Suprapubic skin (tissue), 4 donors: ENCODE results near the gene CCSER2. TPM values are rescaled to one million over a fixed set of nuclear protein-coding genes. Genes with fewer than 3 reads are reported as not detected.
A peak's percentile ranks its signal among the peaks of the same experiment; 100 is the strongest.

Source experiments
- DNase-seq, 2 donors: peaks; one replicate each; pipeline ENCODE4 v3.0.0-alpha.2; 2019; ENCODE audit warnings: low spot score in 2 of 2
- H3K27ac ChIP-seq: fragments of 200-600 bp; sonication (generic); one replicate; pipeline ENCODE4 v1.5.1; 2019
- H3K27me3 ChIP-seq: fragments of 200-600 bp; sonication (generic); one replicate; pipeline ENCODE4 v1.5.1; 2019
- H3K36me3 ChIP-seq: fragments of 200-600 bp; sonication (generic); one replicate; pipeline ENCODE4 v1.5.1; 2019
- H3K4me1 ChIP-seq: fragments of 200-600 bp; sonication (generic); one replicate; pipeline ENCODE4 v1.5.1; 2019
- H3K4me3 ChIP-seq: fragments of 200-600 bp; sonication (generic); one replicate; pipeline ENCODE4 v1.5.1; 2019; ENCODE audit warnings: mild to moderate bottlenecking
- H3K9me3 ChIP-seq: fragments of 200-600 bp; sonication (generic); one replicate; pipeline ENCODE4 v1.5.1; 2019
- CTCF ChIP-seq, 2 donors: fragments of 200-600 bp in 1 of 2; fragments of 450-650 bp in 1 of 2; sonication (generic) in 1 of 2; IDR thresholded peaks; one replicate each; pipeline ENCODE4 v1.5.1; 2016 to 2019; ENCODE audit warnings: antibody characterized with exemption in 2 of 2, mild to moderate bottlenecking in 1 of 2, moderate library complexity in 1 of 2
- EP300 ChIP-seq: sonication (generic); formaldehyde crosslinking; IDR thresholded peaks from one replicate; pipeline ENCODE4 v1.6.1; 2017; ENCODE audit warnings: antibody characterized with exemption
- POLR2A ChIP-seq, 2 donors: fragments of 450-650 bp; IDR thresholded peaks; one replicate each; pipeline ENCODE4 v1.6.1; 2017; ENCODE audit warnings: antibody characterized with exemption in 2 of 2, mild to moderate bottlenecking in 2 of 2, moderate library complexity in 2 of 2
- POLR2AphosphoS5 ChIP-seq, 3 donors: sonication (generic); formaldehyde crosslinking; IDR thresholded peaks; one replicate each; pipeline ENCODE4 v1.6.1; 2017; ENCODE audit warnings: antibody characterized with exemption in 3 of 3
- WGBS: methylation state at CpG from one replicate; pipeline ENCODE4 v1.1.5; 2018; 5-methylcytosine and 5-hydroxymethylcytosine counted together
- total RNA-seq, 4 donors: library from RNA; depleted of rRNA; stranded (reverse); fragments of >200 nt; gene quantifications; one replicate each; pipeline ENCODE4 v1.1.0, GENCODE V29; 2016

CCSER2 gene
- total RNA-seq, 4 donors from 2014 or later, result 39.8 to 52.7 (median 47.9) TPM

- no peak for DNase-seq
- H3K9me3 ChIP-seq, result no peaks in the 10 kb centered on the region
- H3K4me3 ChIP-seq, result no peak overlapping the region
- H3K36me3 ChIP-seq, result no peaks in the 10 kb centered on the region
- H3K27me3 ChIP-seq, result no peaks in the 10 kb centered on the region
- WGBS, result 88% methylated on average over 2 of the region's 2 CpGs
- no peak overlapping the region for H3K27ac ChIP-seq
- no peak for TF ChIP-seq EP300
- no peak for TF ChIP-seq CTCF (IDR thresholded peaks at IDR 0.05)
- TF ChIP-seq POLR2AphosphoS5 (IDR thresholded peaks at IDR 0.05), result no peak
- TF ChIP-seq POLR2A (IDR thresholded peaks at IDR 0.05), result no peak
- peaks cover 4% of the 10 kb centered on the region for H3K4me1 ChIP-seq
Measured at GRCh38 chr10:84534168-84534567, 205.8 kb downstream of the CCSER2 start.

- no peak for TF ChIP-seq POLR2A (IDR thresholded peaks at IDR 0.05)
- TF ChIP-seq EP300, result no peak
- TF ChIP-seq CTCF (IDR thresholded peaks at IDR 0.05), result peak; percentile 69 to 71
- TF ChIP-seq POLR2AphosphoS5 (IDR thresholded peaks at IDR 0.05), result no peak
- Histone ChIP-seq H3K27ac (no peak overlapping the region), H3K4me3 (no peak overlapping the region), H3K9me3 (no peaks in the 10 kb centered on the region), H3K27me3 (peaks cover 18% of the 10 kb centered on the region), H3K36me3 (no peaks in the 10 kb centered on the region), H3K4me1 (peaks cover 15% of the 10 kb centered on the region)
- WGBS, result 10% methylated on average over 8 of the region's 8 CpGs
- no peak for DNase-seq
Measured at GRCh38 chr10:84537447-84537931, 209.1 kb downstream of the CCSER2 start.

GRCh38 chr10:84538036-84538435 lies 209.6 kb downstream of the CCSER2 start:
- no peak overlapping the region for H3K27ac ChIP-seq
- H3K27me3 ChIP-seq, result peaks cover 18% of the 10 kb centered on the region
- 94% methylated on average over 4 of the region's 4 CpGs for WGBS
- no peaks in the 10 kb centered on the region for H3K9me3 ChIP-seq
- TF ChIP-seq POLR2AphosphoS5 (IDR thresholded peaks at IDR 0.05) (no peak), CTCF (IDR thresholded peaks at IDR 0.05) (no peak), EP300 (no peak), POLR2A (IDR thresholded peaks at IDR 0.05) (no peak)
- no peaks in the 10 kb centered on the region for H3K36me3 ChIP-seq
- H3K4me3 ChIP-seq, result no peak overlapping the region
- H3K4me1 ChIP-seq, result peaks cover 15% of the 10 kb centered on the region
- DNase-seq, result no peak

GRCh38 chr10:84539216-84539615 lies 210.8 kb downstream of the CCSER2 start:
- Histone ChIP-seq H3K27ac (no peak overlapping the region), H3K4me3 (no peak overlapping the region), H3K9me3 (no peaks in the 10 kb centered on the region), H3K27me3 (peaks cover 18% of the 10 kb centered on the region), H3K36me3 (no peaks in the 10 kb centered on the region), H3K4me1 (peaks cover 15% of the 10 kb centered on the region)
- no peak for DNase-seq
- WGBS, result 58% methylated on average over 3 of the region's 3 CpGs
- TF ChIP-seq CTCF (IDR thresholded peaks at IDR 0.05), result no peak
- no peak for TF ChIP-seq POLR2A (IDR thresholded peaks at IDR 0.05)
- no peak for TF ChIP-seq EP300
- TF ChIP-seq POLR2AphosphoS5 (IDR thresholded peaks at IDR 0.05), result no peak

- 20% methylated on average over 4 of the region's 8 CpGs for WGBS
- Histone ChIP-seq H3K4me1 (peaks cover 15% of the 10 kb centered on the region), H3K27me3 (peaks cover 18% of the 10 kb centered on the region), H3K36me3 (no peaks in the 10 kb centered on the region), H3K4me3 (peak overlapping the region; percentile 33), H3K9me3 (no peaks in the 10 kb centered on the region), H3K27ac (no peak overlapping the region)
- no peak for TF ChIP-seq EP300
- no peak for TF ChIP-seq POLR2AphosphoS5 (IDR thresholded peaks at IDR 0.05)
- TF ChIP-seq POLR2A (IDR thresholded peaks at IDR 0.05), result no peak
- no peak for TF ChIP-seq CTCF (IDR thresholded peaks at IDR 0.05)
- DNase-seq, result no peak
Measured at GRCh38 chr10:84540022-84540616, 211.7 kb downstream of the CCSER2 start.
